ENCODE measurements around the gene COL5A2. TPM values are rescaled to one million over a fixed set of nuclear protein-coding genes. Genes with fewer than 3 reads are reported as not detected.
A peak's percentile ranks its signal among the peaks of the same experiment; 100 is the strongest.

The COL5A2 gene
- total RNA-seq, 6 donors from 2014 or later, result 9.0 to 42.7 (median 26.8) TPM

DNA sequence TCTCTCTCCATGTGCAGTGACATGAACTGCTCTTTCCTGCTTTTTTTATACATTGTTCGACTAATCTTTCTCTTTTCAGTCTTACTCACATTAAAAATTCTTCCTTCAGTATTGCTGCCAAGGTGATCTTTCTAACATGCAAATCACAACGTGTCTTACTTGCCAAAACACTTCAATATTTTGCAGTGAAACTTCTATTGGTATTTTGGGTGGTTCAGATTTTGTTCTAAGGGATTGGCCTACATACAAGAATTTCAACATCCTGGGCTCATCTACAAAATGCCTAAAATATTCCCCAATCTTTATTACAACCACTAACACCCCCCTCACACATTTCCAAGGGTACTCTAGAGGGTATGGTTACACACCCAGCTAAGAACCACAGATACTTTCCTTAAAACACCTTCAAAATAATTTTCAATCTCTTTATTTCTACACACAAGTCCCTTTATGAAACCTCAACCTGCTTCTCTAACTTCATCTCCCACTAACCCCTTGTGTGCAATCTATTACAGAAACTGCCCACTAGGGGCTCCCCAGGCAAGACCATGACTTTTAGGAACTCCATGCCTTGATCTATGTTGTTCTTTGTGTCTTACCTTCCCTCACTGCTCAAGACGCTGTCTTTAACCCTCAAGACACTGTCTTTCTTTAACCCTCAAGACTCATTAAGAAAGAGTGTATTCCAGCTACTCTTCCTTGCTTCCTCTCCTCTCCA, 154.5 kb downstream of the COL5A2 start:
- ATAC-seq (ENCODE audit: low FRiP score in 2 of 2) (peak in 1 of 2 donors; percentile 9), DNase-seq (no peak)
- Histone ChIP-seq H3K27ac (peak overlapping the region in 1 of 4 donors; percentile 27), H3K4me1 (no peaks in the 10 kb centered on the region), H3K9me3 (no peaks in the 10 kb centered on the region), H3K4me3 (no peak overlapping the region), H3K27me3 (no peaks in the 10 kb centered on the region), H3K36me3 (no peaks in the 10 kb centered on the region)
- WGBS, 2 donors, result 44 to 50% methylated on average over 3 of the region's 3 CpGs
- no peak for TF ChIP-seq POLR2A (IDR thresholded peaks at IDR 0.05)
- no peak for TF ChIP-seq EP300 (IDR thresholded peaks at IDR 0.05)
- TF ChIP-seq, protein P1, sequence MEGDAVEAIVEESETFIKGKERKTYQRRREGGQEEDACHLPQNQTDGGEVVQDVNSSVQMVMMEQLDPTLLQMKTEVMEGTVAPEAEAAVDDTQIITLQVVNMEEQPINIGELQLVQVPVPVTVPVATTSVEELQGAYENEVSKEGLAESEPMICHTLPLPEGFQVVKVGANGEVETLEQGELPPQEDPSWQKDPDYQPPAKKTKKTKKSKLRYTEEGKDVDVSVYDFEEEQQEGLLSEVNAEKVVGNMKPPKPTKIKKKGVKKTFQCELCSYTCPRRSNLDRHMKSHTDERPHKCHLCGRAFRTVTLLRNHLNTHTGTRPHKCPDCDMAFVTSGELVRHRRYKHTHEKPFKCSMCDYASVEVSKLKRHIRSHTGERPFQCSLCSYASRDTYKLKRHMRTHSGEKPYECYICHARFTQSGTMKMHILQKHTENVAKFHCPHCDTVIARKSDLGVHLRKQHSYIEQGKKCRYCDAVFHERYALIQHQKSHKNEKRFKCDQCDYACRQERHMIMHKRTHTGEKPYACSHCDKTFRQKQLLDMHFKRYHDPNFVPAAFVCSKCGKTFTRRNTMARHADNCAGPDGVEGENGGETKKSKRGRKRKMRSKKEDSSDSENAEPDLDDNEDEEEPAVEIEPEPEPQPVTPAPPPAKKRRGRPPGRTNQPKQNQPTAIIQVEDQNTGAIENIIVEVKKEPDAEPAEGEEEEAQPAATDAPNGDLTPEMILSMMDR (IDR thresholded peaks at IDR 0.05), result no peak
- no peak for TF ChIP-seq POLR2AphosphoS5 (IDR thresholded peaks at IDR 0.05)

DNA sequence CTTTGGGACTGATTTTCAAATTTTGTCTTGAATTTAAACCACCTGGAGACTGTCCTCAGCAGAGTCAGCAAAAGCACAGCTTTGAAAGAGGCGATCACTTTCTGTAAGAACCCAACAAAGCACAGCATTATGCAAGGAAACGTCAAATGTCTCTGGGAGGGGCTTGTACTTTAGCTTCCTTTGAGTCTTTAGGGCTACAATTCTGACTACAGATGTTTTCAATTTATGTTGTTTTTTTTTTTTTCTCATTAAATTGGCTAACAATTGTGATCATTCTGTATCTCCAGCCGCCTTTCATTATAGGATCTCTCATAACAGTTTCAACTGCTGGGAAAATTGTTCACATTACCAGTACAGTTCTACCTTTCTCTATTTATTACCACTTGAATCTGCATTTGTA, 157.1 kb downstream of the COL5A2 start:
- TF ChIP-seq POLR2A (IDR thresholded peaks at IDR 0.05), result no peak
- TF ChIP-seq, protein P1 (IDR thresholded peaks at IDR 0.05), result no peak
- TF ChIP-seq EP300 (IDR thresholded peaks at IDR 0.05), result no peak
- TF ChIP-seq POLR2AphosphoS5 (IDR thresholded peaks at IDR 0.05), result no peak
- Histone ChIP-seq H3K4me3 (no peak overlapping the region), H3K27ac (peak overlapping the region in 1 of 4 donors; percentile 7), H3K36me3 (no peaks in the 10 kb centered on the region), H3K27me3 (no peaks in the 10 kb centered on the region), H3K9me3 (no peaks in the 10 kb centered on the region), H3K4me1 (no peaks in the 10 kb centered on the region)
- DNase-seq (no peak), ATAC-seq (ENCODE audit: low FRiP score in 2 of 2) (peak in 1 of 2 donors; percentile 70)
- 77 to 82% methylated on average over 3 of the region's 3 CpGs for WGBS, 2 donors

DNA sequence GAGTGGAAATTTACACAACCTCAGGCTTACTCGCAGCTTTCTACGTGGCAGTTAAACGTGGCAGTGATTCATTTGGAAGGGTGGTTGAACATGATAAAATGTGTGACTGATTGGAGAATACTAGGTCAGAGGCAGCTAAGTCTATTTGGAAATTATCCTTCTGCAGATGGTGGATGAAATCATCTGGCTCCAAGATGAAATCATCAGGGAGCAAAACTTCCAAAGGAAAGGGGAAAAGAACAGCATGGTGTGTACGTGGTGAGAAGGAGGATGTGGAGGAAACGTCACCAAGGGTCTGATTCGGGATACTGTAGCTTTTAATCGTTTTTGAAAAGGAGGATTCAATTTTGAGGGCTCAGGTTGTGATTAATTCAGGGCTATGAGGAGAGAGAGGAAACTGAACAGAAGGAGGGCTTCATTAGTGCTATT, 157.5 kb downstream of the COL5A2 start:
- ATAC-seq (ENCODE audit: low FRiP score in 2 of 2) (peak in 1 of 2 donors; percentile 87), DNase-seq (no peak)
- no peaks in the 10 kb centered on the region for H3K27me3 ChIP-seq
- no peak overlapping the region for H3K4me3 ChIP-seq
- TF ChIP-seq, protein P1 (IDR thresholded peaks at IDR 0.05), result no peak
- TF ChIP-seq POLR2AphosphoS5 (IDR thresholded peaks at IDR 0.05) (peak in 1 of 2 donors; percentile 34), EP300 (IDR thresholded peaks at IDR 0.05) (no peak), POLR2A (IDR thresholded peaks at IDR 0.05) (no peak)
- WGBS, 2 donors, result 74 to 80% methylated on average over 7 of the region's 7 CpGs
- peak overlapping the region in 2 of 4 donors; percentile 7 to 14 for H3K27ac ChIP-seq
- H3K9me3 ChIP-seq, result no peaks in the 10 kb centered on the region
- H3K36me3 ChIP-seq, result no peaks in the 10 kb centered on the region
- no peaks in the 10 kb centered on the region for H3K4me1 ChIP-seq

DNA sequence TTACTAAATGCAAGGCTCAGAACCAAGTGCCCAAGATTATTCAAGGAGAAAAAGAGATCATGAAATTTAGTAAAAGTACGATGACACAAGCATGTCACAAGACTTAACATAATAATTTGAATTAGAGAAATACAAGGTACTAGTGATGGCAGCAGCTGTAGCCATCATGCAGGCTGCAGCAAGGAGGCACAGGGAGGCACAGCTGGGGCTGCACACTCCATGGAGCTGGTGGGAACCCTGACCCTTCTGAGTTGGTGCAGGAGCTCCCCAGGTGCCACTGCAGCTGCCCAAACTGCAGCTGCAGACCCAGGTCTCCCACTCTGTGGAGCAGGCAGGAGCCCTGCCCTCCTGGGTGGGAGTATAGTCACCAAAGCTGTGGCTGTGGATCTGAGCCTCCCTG, 159.4 kb downstream of the COL5A2 start:
- H3K4me3 ChIP-seq, result no peak overlapping the region
- peak in 1 of 2 donors; percentile 9 for ATAC-seq (ENCODE audit: low FRiP score in 2 of 2)
- no peaks in the 10 kb centered on the region for H3K4me1 ChIP-seq
- DNase-seq, result no peak
- TF ChIP-seq POLR2A (IDR thresholded peaks at IDR 0.05) (no peak), EP300 (IDR thresholded peaks at IDR 0.05) (no peak)
- WGBS, 2 donors, result 63 to 75% methylated on average over 1 of the region's 1 CpG
- no peak overlapping the region for H3K27ac ChIP-seq
- no peaks in the 10 kb centered on the region for H3K9me3 ChIP-seq
- no peaks in the 10 kb centered on the region for H3K27me3 ChIP-seq
- no peaks in the 10 kb centered on the region for H3K36me3 ChIP-seq

DNA sequence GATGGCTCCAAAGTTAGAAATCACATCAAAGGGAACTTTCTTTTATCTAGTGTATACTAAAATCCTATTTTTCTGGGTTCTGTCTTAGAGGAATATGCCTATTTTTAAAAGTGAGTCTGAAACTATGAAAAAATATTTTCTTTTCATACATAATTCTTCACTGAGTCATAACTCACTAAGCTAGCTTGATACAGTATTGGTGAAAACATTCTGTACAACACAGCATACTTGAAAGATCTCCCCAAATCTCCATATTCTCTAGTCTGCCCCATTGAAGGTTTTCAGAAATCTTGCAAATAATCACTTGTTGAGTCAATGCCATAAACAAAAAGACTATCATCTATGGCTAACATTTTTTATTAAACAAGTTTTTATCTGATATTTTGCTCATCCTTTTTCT, 160.9 kb downstream of the COL5A2 start:
- no peak overlapping the region for H3K4me3 ChIP-seq
- H3K27ac ChIP-seq, result no peak overlapping the region
- H3K4me1 ChIP-seq, result no peaks in the 10 kb centered on the region
- H3K36me3 ChIP-seq, result no peaks in the 10 kb centered on the region
- DNase-seq (no peak), ATAC-seq (ENCODE audit: low FRiP score in 2 of 2) (no peak)
- TF ChIP-seq, protein P1 (IDR thresholded peaks at IDR 0.05), result no peak
- no peak for TF ChIP-seq POLR2A (IDR thresholded peaks at IDR 0.05)
- TF ChIP-seq POLR2AphosphoS5 (IDR thresholded peaks at IDR 0.05), result no peak
- no peak for TF ChIP-seq EP300 (IDR thresholded peaks at IDR 0.05)
- H3K9me3 ChIP-seq, result no peaks in the 10 kb centered on the region
- no peaks in the 10 kb centered on the region for H3K27me3 ChIP-seq

Data from upper lobe of left lung (tissue), 6 donors.